Measurements from ENCODE around the gene ANKRD36C.
"Not testable (repeated sequence)": the region's sequence is repeated elsewhere in the genome, so short reads cannot be mapped to it uniquely, and the experiment has no call there.

The ANKRD36C gene

GRCh38 chr2:96008051-96008450 is 16.4 kb upstream of the ANKRD36C start:
- not testable (repeated sequence) for H3K36me3 ChIP-seq (ENCODE audit: control insufficient read depth, insufficient read depth, low read length); DNase-seq (ENCODE audit: extremely low read depth, insufficient read length); H3K27me3 ChIP-seq (replicated peaks; ENCODE audit: control insufficient read depth, insufficient read depth, low read length); H3K4me3 ChIP-seq (replicated peaks; ENCODE audit: low read depth, low read length)

- not testable (repeated sequence) for H3K4me3 ChIP-seq (replicated peaks; ENCODE audit: low read depth, low read length); H3K27me3 ChIP-seq (replicated peaks; ENCODE audit: control insufficient read depth, insufficient read depth, low read length); H3K36me3 ChIP-seq (ENCODE audit: control insufficient read depth, insufficient read depth, low read length); DNase-seq (ENCODE audit: extremely low read depth, insufficient read length)
Observed at GRCh38 chr2:96006248-96006647, 14.6 kb upstream of the ANKRD36C start.

- H3K27me3 ChIP-seq (replicated peaks; ENCODE audit: control insufficient read depth, insufficient read depth, low read length); H3K36me3 ChIP-seq (ENCODE audit: control insufficient read depth, insufficient read depth, low read length): not testable (repeated sequence)
- peak; percentile 69 for DNase-seq (ENCODE audit: extremely low read depth, insufficient read length)
- peak overlapping the region; percentile 58 for H3K4me3 ChIP-seq (replicated peaks; ENCODE audit: low read depth, low read length)
- TF ChIP-seq CTCF (IDR thresholded peaks at IDR 0.05; ENCODE audit: insufficient read depth, low read length, poor library complexity, severe bottlenecking) = peak; percentile 68
Observed at GRCh38 chr2:95992520-95993272, 1.1 kb upstream of the ANKRD36C start.

GRCh38 chr2:95992102-95992501 is 478 bp upstream of the ANKRD36C start:
- DNase-seq (ENCODE audit: extremely low read depth, insufficient read length); H3K36me3 ChIP-seq (ENCODE audit: control insufficient read depth, insufficient read depth, low read length); H3K27me3 ChIP-seq (replicated peaks; ENCODE audit: control insufficient read depth, insufficient read depth, low read length): not testable (repeated sequence)
- H3K4me3 ChIP-seq (replicated peaks; ENCODE audit: low read depth, low read length) = peak overlapping the region; percentile 58

GRCh38 chr2:95990884-95991283 is 740 bp downstream of the ANKRD36C start:
- H3K4me3 ChIP-seq (replicated peaks; ENCODE audit: low read depth, low read length) = peak overlapping the region; percentile 58
- not testable (repeated sequence) for H3K36me3 ChIP-seq (ENCODE audit: control insufficient read depth, insufficient read depth, low read length); H3K27me3 ChIP-seq (replicated peaks; ENCODE audit: control insufficient read depth, insufficient read depth, low read length); DNase-seq (ENCODE audit: extremely low read depth, insufficient read length)

- H3K27me3 ChIP-seq (replicated peaks; ENCODE audit: control insufficient read depth, insufficient read depth, low read length); H3K4me3 ChIP-seq (replicated peaks; ENCODE audit: low read depth, low read length); H3K36me3 ChIP-seq (ENCODE audit: control insufficient read depth, insufficient read depth, low read length); DNase-seq (ENCODE audit: extremely low read depth, insufficient read length): not testable (repeated sequence)
Observed at GRCh38 chr2:95951662-95952061, 40.0 kb downstream of the ANKRD36C start.

- not testable (repeated sequence) for H3K36me3 ChIP-seq (ENCODE audit: control insufficient read depth, insufficient read depth, low read length); H3K4me3 ChIP-seq (replicated peaks; ENCODE audit: low read depth, low read length); H3K27me3 ChIP-seq (replicated peaks; ENCODE audit: control insufficient read depth, insufficient read depth, low read length); DNase-seq (ENCODE audit: extremely low read depth, insufficient read length)
Observed at GRCh38 chr2:95948039-95948438, 43.6 kb downstream of the ANKRD36C start.

- not testable (repeated sequence) for H3K4me3 ChIP-seq (replicated peaks; ENCODE audit: low read depth, low read length); DNase-seq (ENCODE audit: extremely low read depth, insufficient read length); H3K36me3 ChIP-seq (ENCODE audit: control insufficient read depth, insufficient read depth, low read length); H3K27me3 ChIP-seq (replicated peaks; ENCODE audit: control insufficient read depth, insufficient read depth, low read length)
Observed at GRCh38 chr2:95939947-95940346, 51.7 kb downstream of the ANKRD36C start.

- not testable (repeated sequence) for H3K27me3 ChIP-seq (replicated peaks; ENCODE audit: control insufficient read depth, insufficient read depth, low read length); DNase-seq (ENCODE audit: extremely low read depth, insufficient read length); H3K36me3 ChIP-seq (ENCODE audit: control insufficient read depth, insufficient read depth, low read length); H3K4me3 ChIP-seq (replicated peaks; ENCODE audit: low read depth, low read length)
Observed at GRCh38 chr2:95930740-95931139, 60.9 kb downstream of the ANKRD36C start.

- H3K4me3 ChIP-seq (replicated peaks; ENCODE audit: low read depth, low read length); H3K36me3 ChIP-seq (ENCODE audit: control insufficient read depth, insufficient read depth, low read length); H3K27me3 ChIP-seq (replicated peaks; ENCODE audit: control insufficient read depth, insufficient read depth, low read length); DNase-seq (ENCODE audit: extremely low read depth, insufficient read length): not testable (repeated sequence)
Observed at GRCh38 chr2:95917007-95917406, 74.6 kb downstream of the ANKRD36C start.

GRCh38 chr2:95915131-95915530 is 76.5 kb downstream of the ANKRD36C start:
- not testable (repeated sequence) for DNase-seq (ENCODE audit: extremely low read depth, insufficient read length); H3K36me3 ChIP-seq (ENCODE audit: control insufficient read depth, insufficient read depth, low read length); H3K4me3 ChIP-seq (replicated peaks; ENCODE audit: low read depth, low read length); H3K27me3 ChIP-seq (replicated peaks; ENCODE audit: control insufficient read depth, insufficient read depth, low read length)

- DNase-seq (ENCODE audit: extremely low read depth, insufficient read length); H3K36me3 ChIP-seq (ENCODE audit: control insufficient read depth, insufficient read depth, low read length); H3K27me3 ChIP-seq (replicated peaks; ENCODE audit: control insufficient read depth, insufficient read depth, low read length); H3K4me3 ChIP-seq (replicated peaks; ENCODE audit: low read depth, low read length): not testable (repeated sequence)
Observed at GRCh38 chr2:95911431-95911830, 80.2 kb downstream of the ANKRD36C start.

- not testable (repeated sequence) for DNase-seq (ENCODE audit: extremely low read depth, insufficient read length); H3K27me3 ChIP-seq (replicated peaks; ENCODE audit: control insufficient read depth, insufficient read depth, low read length); H3K36me3 ChIP-seq (ENCODE audit: control insufficient read depth, insufficient read depth, low read length); H3K4me3 ChIP-seq (replicated peaks; ENCODE audit: low read depth, low read length)
Observed at GRCh38 chr2:95894443-95894842, 97.2 kb downstream of the ANKRD36C start.

- not testable (repeated sequence) for H3K27me3 ChIP-seq (replicated peaks; ENCODE audit: control insufficient read depth, insufficient read depth, low read length); H3K4me3 ChIP-seq (replicated peaks; ENCODE audit: low read depth, low read length); DNase-seq (ENCODE audit: extremely low read depth, insufficient read length); H3K36me3 ChIP-seq (ENCODE audit: control insufficient read depth, insufficient read depth, low read length)
Observed at GRCh38 chr2:95867929-95868328, 123.7 kb downstream of the ANKRD36C start.

Measured in GM06990 (cell line).